PFSK-1 (cell line): ENCODE measurements around the gene SYTL3.

Experiments used
- POLR2AphosphoS5 ChIP-seq: IDR thresholded peaks from 2 replicates; pipeline ENCODE4 v1.6.1; 2012; ENCODE audit warnings: low read depth, mild to moderate bottlenecking, control low read depth, low read length, moderate library complexity
- SIN3A ChIP-seq: IDR thresholded peaks from 2 replicates; pipeline ENCODE4 v1.6.1; 2012; ENCODE audit warnings: mild to moderate bottlenecking, low read length, moderate library complexity, borderline replicate concordance; ENCODE audit not compliant: insufficient read depth
- TAF1 ChIP-seq: IDR thresholded peaks from 2 replicates; pipeline ENCODE4 v1.6.1; 2012; ENCODE audit warnings: low read length, control low read depth, borderline replicate concordance; ENCODE audit not compliant: insufficient read depth
- TF ChIP-seq, protein P1 (sequence below), 2 experiments: IDR thresholded peaks; 2 replicates each; pipeline versions ENCODE4 v1.6.1 to v1.8.0; 2011 to 2012; ENCODE audit warnings: low read depth in 2 of 2, low read length in 2 of 2, control low read depth in 1 of 2, inconsistent platforms in 1 of 2, mild to moderate bottlenecking in 1 of 2, moderate library complexity in 1 of 2; ENCODE audit not compliant: insufficient read depth in 1 of 2

DNA sequence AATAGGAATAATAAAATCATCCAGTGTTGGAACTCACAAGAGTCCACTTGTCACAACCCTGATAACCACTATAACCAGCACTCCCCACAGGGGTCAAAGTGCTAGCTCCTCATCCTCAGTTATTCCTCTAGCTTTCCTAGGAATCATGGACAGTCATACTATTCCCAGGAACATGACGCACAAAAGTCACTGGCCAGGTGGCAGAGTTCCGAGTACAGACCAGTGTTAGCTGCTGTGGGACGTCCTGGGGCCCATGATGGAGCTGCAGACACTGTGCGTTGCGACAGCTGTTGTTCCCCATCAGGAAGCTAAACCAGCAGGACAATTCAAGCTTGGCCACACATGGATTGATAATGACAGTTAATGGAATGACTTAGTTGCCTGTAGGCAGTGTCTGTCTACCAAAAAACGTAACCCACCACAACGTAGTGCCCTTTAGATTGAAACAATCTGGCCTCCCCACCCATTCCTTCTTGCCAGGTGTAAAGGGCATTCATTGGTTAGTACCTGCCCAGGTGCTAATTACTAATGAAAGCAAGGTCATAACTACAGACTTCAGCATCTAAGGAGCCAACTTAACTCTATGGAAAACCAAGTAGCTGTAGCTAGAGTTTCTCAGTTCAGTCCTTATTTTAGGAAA lies 151.9 kb downstream of the SYTL3 start:
- TF ChIP-seq POLR2AphosphoS5 (no peak), SIN3A (no peak), TAF1 (no peak)
- TF ChIP-seq, protein P1, sequence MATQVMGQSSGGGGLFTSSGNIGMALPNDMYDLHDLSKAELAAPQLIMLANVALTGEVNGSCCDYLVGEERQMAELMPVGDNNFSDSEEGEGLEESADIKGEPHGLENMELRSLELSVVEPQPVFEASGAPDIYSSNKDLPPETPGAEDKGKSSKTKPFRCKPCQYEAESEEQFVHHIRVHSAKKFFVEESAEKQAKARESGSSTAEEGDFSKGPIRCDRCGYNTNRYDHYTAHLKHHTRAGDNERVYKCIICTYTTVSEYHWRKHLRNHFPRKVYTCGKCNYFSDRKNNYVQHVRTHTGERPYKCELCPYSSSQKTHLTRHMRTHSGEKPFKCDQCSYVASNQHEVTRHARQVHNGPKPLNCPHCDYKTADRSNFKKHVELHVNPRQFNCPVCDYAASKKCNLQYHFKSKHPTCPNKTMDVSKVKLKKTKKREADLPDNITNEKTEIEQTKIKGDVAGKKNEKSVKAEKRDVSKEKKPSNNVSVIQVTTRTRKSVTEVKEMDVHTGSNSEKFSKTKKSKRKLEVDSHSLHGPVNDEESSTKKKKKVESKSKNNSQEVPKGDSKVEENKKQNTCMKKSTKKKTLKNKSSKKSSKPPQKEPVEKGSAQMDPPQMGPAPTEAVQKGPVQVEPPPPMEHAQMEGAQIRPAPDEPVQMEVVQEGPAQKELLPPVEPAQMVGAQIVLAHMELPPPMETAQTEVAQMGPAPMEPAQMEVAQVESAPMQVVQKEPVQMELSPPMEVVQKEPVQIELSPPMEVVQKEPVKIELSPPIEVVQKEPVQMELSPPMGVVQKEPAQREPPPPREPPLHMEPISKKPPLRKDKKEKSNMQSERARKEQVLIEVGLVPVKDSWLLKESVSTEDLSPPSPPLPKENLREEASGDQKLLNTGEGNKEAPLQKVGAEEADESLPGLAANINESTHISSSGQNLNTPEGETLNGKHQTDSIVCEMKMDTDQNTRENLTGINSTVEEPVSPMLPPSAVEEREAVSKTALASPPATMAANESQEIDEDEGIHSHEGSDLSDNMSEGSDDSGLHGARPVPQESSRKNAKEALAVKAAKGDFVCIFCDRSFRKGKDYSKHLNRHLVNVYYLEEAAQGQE (IDR thresholded peaks at IDR 0.05; ENCODE audit: insufficient read depth in 1 of 2, low read depth in 2 of 2, low read length in 2 of 2), result no peak
